H7 (cell line): ENCODE measurements around the gene KCNQ2. TPM values are rescaled to one million over a fixed set of nuclear protein-coding genes. Genes with fewer than 3 reads are reported as not detected.
"Not testable (repeated sequence)": the region's sequence is repeated elsewhere in the genome, so short reads cannot be mapped to it uniquely, and the experiment has no call there.

Experiments
- DNase-seq: peaks from one replicate; pipeline ENCODE4 v3.0.0; 2012
- H3K27me3 ChIP-seq: 2 replicates; pipeline ENCODE4 v1.6.0; 2011; ENCODE audit warnings: mild to moderate bottlenecking, low read length; ENCODE audit not compliant: control insufficient read depth, insufficient read depth
- H3K36me3 ChIP-seq: replicated peaks from 2 replicates; pipeline ENCODE4 v1.5.1; 2011; ENCODE audit warnings: low read length; ENCODE audit not compliant: control insufficient read depth, insufficient read depth
- H3K4me3 ChIP-seq: 2 replicates; pipeline ENCODE4 v1.5.1; 2011; ENCODE audit warnings: low read depth, mild to moderate bottlenecking, control low read depth, low read length, moderate library complexity; ENCODE audit not compliant: insufficient read depth
- total RNA-seq: library from RNA; depleted of rRNA; stranded (reverse); fragments of >200 nt; shearing (Covaris generic); gene quantifications from 2 replicates; pipeline ENCODE4 v1.2.3, GENCODE V29; 2014

KCNQ2 gene
- total RNA-seq, 1 experiment from 2014 or later = 129 TPM

- no peak for DNase-seq
- no peaks in the 10 kb centered on the region for H3K36me3 ChIP-seq
- H3K27me3 ChIP-seq = no peaks in the 10 kb centered on the region
- H3K4me3 ChIP-seq = no peak overlapping the region
Measured at GRCh38 chr20:63394920-63395455, 77.5 kb downstream of the KCNQ2 start.

DNA sequence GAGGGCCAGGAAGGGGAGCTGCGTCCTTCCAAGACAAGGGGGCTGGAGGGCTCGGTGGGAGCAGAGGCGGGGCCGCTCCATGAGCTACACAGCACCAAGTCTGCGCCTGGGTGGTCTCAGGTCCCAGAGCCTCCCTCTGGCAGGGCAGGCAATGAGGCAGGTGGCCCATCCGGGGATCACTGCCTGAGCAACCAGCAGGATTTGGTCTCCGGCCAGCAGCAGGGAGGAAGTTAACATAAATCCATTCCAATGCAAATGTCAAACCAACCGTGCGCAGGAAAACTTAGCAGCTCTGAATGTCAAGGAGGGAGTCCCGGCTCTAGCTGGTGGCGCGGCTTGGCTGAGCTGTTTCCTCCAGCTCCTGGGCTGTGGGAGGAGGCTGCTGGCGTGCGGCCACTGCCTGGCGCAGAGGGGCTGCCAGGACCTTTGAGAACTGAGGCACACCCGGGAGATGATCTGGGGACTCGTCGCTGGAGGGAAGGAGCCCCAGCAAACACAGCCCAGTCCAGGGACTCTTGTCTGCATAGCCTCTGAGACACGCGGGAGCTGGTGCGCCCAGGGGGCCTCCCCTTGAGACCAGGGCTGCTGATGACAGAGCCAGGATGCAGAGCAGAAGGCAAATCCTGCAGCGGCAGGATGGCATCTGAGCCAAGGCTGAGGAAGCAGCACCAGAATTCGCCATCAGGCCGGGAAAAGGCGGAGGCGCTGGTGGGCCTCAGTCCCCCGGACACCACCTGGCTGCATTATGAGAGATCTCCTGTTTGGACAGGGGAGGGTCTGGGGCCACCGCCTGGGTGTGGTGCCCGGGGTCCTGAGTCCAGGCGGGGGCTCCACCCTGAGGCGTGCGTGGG, 78.2 kb downstream of the KCNQ2 start:
- Histone ChIP-seq H3K36me3 (no peaks in the 10 kb centered on the region), H3K4me3 (no peak overlapping the region), H3K27me3 (no peaks in the 10 kb centered on the region)
- DNase-seq = peak; percentile 92

GRCh38 chr20:63393566-63393965, 78.9 kb downstream of the KCNQ2 start:
- no peak for DNase-seq
- no peaks in the 10 kb centered on the region for H3K36me3 ChIP-seq
- H3K4me3 ChIP-seq = no peak overlapping the region
- no peaks in the 10 kb centered on the region for H3K27me3 ChIP-seq

DNA sequence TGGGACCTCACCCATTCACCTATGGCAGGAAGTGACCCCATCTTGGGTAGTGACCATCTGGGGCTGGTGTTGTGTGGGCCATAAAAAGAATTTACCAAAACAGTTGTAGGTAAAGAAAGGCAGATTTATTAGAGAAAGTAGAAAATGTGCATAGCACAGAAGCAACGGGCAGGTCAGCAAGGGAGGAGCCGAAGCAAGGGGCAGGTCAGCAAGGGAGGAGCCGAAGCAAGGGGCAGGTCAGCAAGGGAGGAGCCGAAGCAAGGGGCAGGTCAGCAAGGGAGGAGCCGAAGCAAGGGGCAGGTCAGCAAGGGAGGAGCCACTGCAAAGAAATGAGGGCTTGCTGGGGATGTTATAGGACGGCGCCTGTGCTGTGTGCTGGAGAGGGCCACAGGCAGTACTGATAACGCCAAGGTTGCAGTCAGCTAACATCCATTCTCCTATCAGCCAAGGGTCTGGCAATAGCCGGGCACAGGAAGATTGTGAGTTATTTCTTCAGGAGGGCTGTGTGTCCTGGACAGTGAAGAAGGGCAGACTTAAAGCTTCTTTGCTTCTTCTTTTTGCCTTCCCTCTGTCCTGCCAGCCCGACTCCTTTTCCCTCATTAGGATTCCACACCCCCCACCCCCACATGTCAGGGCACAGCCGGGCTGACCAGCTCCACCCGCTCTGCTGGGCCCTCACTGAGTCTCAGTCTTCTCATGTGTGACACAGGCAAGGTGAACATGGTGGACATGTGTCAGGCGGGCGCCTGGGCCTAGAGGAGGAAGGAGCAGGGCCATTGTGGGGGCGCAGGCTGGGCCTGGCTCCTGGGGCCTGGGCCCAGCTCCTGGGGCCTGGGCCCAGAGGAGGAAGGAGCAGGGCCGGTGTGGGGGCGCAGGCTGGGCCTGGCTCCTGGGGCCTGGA, 79.7 kb downstream of the KCNQ2 start:
- Histone ChIP-seq H3K27me3 (no peaks in the 10 kb centered on the region), H3K36me3 (no peaks in the 10 kb centered on the region), H3K4me3 (no peak overlapping the region)
- no peak for DNase-seq

GRCh38 chr20:63387917-63388316, 84.5 kb downstream of the KCNQ2 start:
- H3K36me3 ChIP-seq = no peaks in the 10 kb centered on the region
- no peaks in the 10 kb centered on the region for H3K27me3 ChIP-seq
- DNase-seq = no peak
- no peak overlapping the region for H3K4me3 ChIP-seq

DNA sequence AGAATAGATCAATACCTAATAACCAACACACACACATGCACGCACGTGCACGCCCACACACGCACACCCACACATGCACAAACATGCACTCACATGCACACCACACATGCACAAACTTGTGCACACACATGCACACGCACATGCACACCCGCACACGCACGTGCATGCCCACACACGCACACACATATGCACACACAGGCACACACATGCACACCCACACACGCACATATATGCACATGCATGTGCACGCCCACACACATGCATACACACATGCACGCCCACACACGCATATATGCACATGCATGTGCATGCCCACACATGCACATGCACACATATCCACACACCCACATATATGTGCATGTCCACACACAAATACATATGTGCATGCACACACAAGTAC, 85.1 kb downstream of the KCNQ2 start:
- Histone ChIP-seq H3K27me3 (no peaks in the 10 kb centered on the region), H3K36me3 (no peaks in the 10 kb centered on the region), H3K4me3 (no peak overlapping the region)
- no peak for DNase-seq

GRCh38 chr20:63386491-63386890, 86.0 kb downstream of the KCNQ2 start:
- no peak overlapping the region for H3K4me3 ChIP-seq
- no peak for DNase-seq
- H3K27me3 ChIP-seq = no peaks in the 10 kb centered on the region
- H3K36me3 ChIP-seq = no peaks in the 10 kb centered on the region

DNA sequence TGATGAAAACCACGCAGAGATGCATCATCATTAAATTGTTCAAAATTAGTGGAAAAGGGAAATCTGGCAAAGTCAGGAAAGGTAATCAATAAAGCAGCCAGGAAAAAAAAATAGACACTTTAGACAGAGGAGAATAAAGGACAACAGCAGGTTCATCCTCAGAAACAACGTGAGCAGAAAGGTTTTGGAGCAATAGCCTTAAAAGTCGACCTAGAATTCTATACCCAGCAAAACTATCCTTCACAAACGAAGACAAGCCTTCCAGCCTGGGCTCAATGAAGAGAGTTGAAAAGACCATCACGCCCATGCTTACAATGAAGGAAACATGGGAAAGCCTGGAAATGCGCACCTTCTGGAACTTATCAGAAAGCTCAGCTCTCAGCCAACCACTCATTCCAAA, 86.6 kb downstream of the KCNQ2 start:
- Histone ChIP-seq H3K4me3 (no peak overlapping the region), H3K36me3 (no peaks in the 10 kb centered on the region), H3K27me3 (no peaks in the 10 kb centered on the region)
- no peak for DNase-seq

DNA sequence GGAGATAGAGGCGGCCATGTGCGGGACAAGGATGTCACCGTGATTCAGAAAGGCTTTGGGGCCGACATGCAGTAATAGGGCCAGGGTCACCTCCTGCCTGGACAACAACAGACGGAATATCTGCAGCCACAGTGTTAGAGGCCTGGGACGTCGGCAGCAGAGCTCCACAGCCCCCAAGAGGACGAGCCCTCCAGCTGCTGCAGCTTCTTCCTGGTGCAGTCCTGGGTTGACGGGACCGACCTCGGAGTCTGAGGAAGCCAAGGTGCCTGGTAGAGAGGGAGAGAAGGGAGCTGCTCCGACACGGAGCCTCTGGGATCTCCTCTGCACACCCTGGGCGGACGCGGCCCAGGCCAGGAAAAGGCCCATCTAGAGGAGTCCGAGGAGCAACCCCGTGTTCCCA, 88.1 kb downstream of the KCNQ2 start:
- DNase-seq = no peak
- no peak overlapping the region for H3K4me3 ChIP-seq
- no peaks in the 10 kb centered on the region for H3K36me3 ChIP-seq
- H3K27me3 ChIP-seq = no peaks in the 10 kb centered on the region

- DNase-seq = no peak
- Histone ChIP-seq H3K36me3 (no peaks in the 10 kb centered on the region), H3K4me3 (no peak overlapping the region), H3K27me3 (no peaks in the 10 kb centered on the region)
Measured at GRCh38 chr20:63383556-63383955, 88.9 kb downstream of the KCNQ2 start.

GRCh38 chr20:63382551-63383300, 89.7 kb downstream of the KCNQ2 start:
- Histone ChIP-seq H3K36me3 (no peaks in the 10 kb centered on the region), H3K27me3 (no peaks in the 10 kb centered on the region), H3K4me3 (no peak overlapping the region)
- DNase-seq = no peak

DNA sequence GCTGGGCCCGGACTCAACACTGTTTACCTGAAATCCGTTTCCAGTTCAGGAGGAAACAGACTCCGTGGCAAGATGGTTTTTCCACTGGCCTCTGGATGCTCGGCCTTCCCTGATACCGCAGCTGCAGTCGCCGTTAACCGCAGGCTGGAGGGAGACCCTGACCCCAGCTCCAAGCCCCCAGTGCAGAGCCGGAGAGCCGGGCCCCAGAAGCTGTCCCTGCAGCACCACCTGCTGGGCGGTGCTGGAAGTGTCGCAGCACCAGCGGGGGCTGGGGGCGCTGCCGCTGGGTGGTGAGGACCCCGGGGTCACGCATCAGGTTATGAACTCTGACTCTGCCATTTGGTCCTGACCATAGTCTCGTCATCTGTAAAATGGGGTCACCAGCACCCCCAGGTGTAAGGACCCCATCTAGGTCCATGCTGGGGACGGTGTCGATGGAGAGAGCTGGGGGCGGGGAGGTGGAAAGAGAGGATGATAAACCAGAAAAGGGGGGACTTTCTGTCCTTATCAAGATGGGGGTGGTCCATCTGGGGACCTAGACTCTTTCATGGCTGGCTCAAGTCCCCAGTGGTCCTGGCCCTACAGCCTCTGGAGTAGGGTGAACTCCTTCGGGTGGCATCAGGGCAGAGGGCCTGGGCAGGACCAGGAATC, 90.5 kb downstream of the KCNQ2 start:
- H3K27me3 ChIP-seq = no peaks in the 10 kb centered on the region
- DNase-seq = peak; percentile 99
- no peaks in the 10 kb centered on the region for H3K36me3 ChIP-seq
- no peak overlapping the region for H3K4me3 ChIP-seq

DNA sequence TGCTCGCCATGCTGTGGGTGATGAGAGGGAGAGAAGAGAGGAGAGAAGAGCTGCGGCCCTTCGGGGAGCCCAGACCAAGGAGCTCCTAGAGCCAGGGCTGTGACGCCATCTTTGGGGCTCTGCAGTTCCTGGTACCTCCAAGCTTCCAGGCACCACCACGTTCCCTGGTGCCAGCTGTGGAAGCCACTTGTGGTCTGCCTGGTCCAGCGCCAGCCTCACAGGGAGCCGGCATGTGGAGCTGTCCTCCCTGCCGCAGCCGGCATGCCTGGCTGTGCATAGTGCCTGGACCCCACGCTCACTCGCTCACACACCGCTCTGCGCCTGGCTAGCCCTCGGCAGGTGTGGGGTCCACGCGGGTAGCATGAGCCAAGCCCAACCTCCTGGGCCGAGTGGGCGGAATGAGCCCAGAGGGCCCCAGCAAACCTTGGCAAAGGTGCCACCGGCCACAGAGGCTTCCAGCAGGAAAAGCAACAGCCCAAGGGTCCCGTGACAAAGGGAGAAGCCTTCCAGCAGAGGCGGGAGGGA, 92.0 kb downstream of the KCNQ2 start:
- H3K27me3 ChIP-seq = no peaks in the 10 kb centered on the region
- DNase-seq = no peak
- no peak overlapping the region for H3K4me3 ChIP-seq
- no peaks in the 10 kb centered on the region for H3K36me3 ChIP-seq

DNA sequence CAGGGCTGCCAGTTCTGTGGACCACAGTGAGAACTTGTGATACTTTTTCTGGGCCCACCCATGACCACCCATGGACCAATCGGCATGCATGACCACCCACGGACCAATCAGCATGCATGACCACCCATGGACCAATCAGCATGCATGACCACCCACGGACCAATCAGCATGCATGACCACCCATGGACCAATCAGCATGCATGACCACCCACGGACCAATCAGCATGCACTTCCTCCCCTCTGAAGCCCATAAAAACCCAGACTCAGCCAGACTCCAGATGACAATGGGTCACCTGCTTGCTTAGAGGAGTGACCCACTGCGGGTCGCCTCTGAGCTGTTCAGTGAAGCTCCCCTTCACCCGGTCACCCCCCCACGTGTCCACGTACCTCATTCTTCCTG, 92.6 kb downstream of the KCNQ2 start:
- not testable (repeated sequence) for H3K36me3 ChIP-seq, H3K4me3 ChIP-seq, H3K27me3 ChIP-seq, DNase-seq
